OCI-LY3 (cell line): ENCODE results near the gene KCTD14.

Source experiments
- EZH2phosphoT487 ChIP-seq: fragments of 200-600 bp; shearing (Covaris generic); IDR thresholded peaks from 2 replicates; pipeline ENCODE4 v1.6.1; 2018; ENCODE audit warnings: antibody characterized with exemption, mixed run types, low read depth
- TF ChIP-seq, protein P1 (sequence below): fragments of 200-600, 300-600 bp; sonication (generic); IDR thresholded peaks from 2 replicates; pipeline ENCODE4 v1.5.1; 2014; ENCODE audit warnings: antibody characterized with exemption, low read length, low read depth

DNA sequence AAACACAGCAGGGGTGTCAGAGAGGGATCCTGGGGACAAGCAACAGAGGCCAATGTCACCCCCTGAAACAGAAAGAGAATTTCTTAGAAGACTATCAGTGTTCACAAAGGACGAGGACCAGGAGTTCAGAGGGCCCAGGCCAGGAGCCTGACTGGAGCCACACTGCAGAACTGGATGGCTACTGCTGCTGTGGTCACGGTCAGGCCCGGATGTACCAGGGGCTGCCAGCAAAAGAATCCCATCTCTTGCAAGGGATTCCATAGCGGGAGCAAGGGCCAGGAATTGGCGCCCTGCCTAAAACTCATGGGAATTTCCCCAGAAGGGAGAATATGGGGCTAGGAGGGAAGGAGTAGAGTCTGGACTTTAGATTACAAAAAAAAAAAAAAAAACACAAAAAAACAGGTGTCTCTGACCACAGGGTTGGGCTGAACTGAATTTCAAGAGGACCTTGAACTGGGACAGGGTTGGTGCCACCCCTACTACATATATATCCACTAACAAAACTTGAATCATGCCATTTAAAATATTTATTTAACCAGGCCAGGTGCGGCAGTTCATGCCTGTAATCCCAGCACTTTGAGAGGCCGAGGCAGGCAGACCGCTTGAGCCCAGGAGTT lies 15.7 kb upstream of the KCTD14 start:
- TF ChIP-seq, protein P1, sequence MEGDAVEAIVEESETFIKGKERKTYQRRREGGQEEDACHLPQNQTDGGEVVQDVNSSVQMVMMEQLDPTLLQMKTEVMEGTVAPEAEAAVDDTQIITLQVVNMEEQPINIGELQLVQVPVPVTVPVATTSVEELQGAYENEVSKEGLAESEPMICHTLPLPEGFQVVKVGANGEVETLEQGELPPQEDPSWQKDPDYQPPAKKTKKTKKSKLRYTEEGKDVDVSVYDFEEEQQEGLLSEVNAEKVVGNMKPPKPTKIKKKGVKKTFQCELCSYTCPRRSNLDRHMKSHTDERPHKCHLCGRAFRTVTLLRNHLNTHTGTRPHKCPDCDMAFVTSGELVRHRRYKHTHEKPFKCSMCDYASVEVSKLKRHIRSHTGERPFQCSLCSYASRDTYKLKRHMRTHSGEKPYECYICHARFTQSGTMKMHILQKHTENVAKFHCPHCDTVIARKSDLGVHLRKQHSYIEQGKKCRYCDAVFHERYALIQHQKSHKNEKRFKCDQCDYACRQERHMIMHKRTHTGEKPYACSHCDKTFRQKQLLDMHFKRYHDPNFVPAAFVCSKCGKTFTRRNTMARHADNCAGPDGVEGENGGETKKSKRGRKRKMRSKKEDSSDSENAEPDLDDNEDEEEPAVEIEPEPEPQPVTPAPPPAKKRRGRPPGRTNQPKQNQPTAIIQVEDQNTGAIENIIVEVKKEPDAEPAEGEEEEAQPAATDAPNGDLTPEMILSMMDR = no peak
- TF ChIP-seq EZH2phosphoT487 = no peak
